ENCODE results near the gene RBBP4.
A peak's percentile ranks its signal among the peaks of the same experiment; 100 is the strongest.
"Not testable (repeated sequence)": the region's sequence is repeated elsewhere in the genome, so short reads cannot be mapped to it uniquely, and the experiment has no call there.

Gene RBBP4

GRCh38 chr1:32642292-32642827, 8.6 kb upstream of the RBBP4 start:
- not testable (repeated sequence) for DNase-seq

- no peak for DNase-seq
Measured at GRCh38 chr1:32644426-32644825, 6.6 kb upstream of the RBBP4 start.

- no peak for DNase-seq
Measured at GRCh38 chr1:32647308-32648134, 3.5 kb upstream of the RBBP4 start.

- peak; percentile 99 for DNase-seq
Measured at GRCh38 chr1:32650248-32650751, 708 bp upstream of the RBBP4 start, which contains the start of gene ZBTB8OS. Gene ZBTB8OS, minus strand, starts transcription at chr1:32650550. Its CDS starts 21 bp downstream, at chr1:32650529.

GRCh38 chr1:32651461-32652073, 559 bp downstream of the RBBP4 start:
- no peak for DNase-seq

- no peak for DNase-seq
Measured at GRCh38 chr1:32652244-32652962, 1.4 kb downstream of the RBBP4 start.

- no peak for DNase-seq
Measured at GRCh38 chr1:32659581-32659980, 8.6 kb downstream of the RBBP4 start.

- no peak for DNase-seq
Measured at GRCh38 chr1:32665915-32666314, 14.9 kb downstream of the RBBP4 start.

- no peak for DNase-seq
Measured at GRCh38 chr1:32666901-32667566, 16.0 kb downstream of the RBBP4 start.

GRCh38 chr1:32668716-32669115, 17.7 kb downstream of the RBBP4 start:
- not testable (repeated sequence) for DNase-seq

GRCh38 chr1:32676945-32677344, 25.9 kb downstream of the RBBP4 start:
- DNase-seq, result no peak

GRCh38 chr1:32679993-32680392, 29.0 kb downstream of the RBBP4 start:
- DNase-seq, result not testable (repeated sequence)

- DNase-seq, result no peak
Measured at GRCh38 chr1:32680642-32681041, 29.6 kb downstream of the RBBP4 start.

GRCh38 chr1:32681509-32681908, 30.5 kb downstream of the RBBP4 start:
- no peak for DNase-seq

GRCh38 chr1:32681999-32682398, 31.0 kb downstream of the RBBP4 start:
- no peak for DNase-seq

- no peak for DNase-seq
Measured at GRCh38 chr1:32683397-32683796, 32.4 kb downstream of the RBBP4 start.

GRCh38 chr1:32684167-32684811, 33.3 kb downstream of the RBBP4 start:
- DNase-seq, result no peak

GRCh38 chr1:32685498-32685897, 34.5 kb downstream of the RBBP4 start:
- no peak for DNase-seq

- DNase-seq, result no peak
Measured at GRCh38 chr1:32686387-32686786, 35.4 kb downstream of the RBBP4 start.

- no peak for DNase-seq
Measured at GRCh38 chr1:32693455-32694174, 42.6 kb downstream of the RBBP4 start.
